NCI-H748 (cell line): ENCODE results near the gene GALNT18.

Experiments used
- DNase-seq: peaks from one replicate; lab custom pipeline; 2025; ENCODE audit not compliant: unreplicated experiment; lab: John Stamatoyannopoulos, UW

The GALNT18 gene

GRCh38 chr11:11624926-11625325, 3.1 kb upstream of the GALNT18 start:
- DNase-seq: no peak

GRCh38 chr11:11624204-11624603, 2.4 kb upstream of the GALNT18 start:
- no peak for DNase-seq

- peak; percentile 67 for DNase-seq
Observed at GRCh38 chr11:11622772-11623171, 967 bp upstream of the GALNT18 start.

- no peak for DNase-seq
Observed at GRCh38 chr11:11622340-11622706, 518 bp upstream of the GALNT18 start.

DNA sequence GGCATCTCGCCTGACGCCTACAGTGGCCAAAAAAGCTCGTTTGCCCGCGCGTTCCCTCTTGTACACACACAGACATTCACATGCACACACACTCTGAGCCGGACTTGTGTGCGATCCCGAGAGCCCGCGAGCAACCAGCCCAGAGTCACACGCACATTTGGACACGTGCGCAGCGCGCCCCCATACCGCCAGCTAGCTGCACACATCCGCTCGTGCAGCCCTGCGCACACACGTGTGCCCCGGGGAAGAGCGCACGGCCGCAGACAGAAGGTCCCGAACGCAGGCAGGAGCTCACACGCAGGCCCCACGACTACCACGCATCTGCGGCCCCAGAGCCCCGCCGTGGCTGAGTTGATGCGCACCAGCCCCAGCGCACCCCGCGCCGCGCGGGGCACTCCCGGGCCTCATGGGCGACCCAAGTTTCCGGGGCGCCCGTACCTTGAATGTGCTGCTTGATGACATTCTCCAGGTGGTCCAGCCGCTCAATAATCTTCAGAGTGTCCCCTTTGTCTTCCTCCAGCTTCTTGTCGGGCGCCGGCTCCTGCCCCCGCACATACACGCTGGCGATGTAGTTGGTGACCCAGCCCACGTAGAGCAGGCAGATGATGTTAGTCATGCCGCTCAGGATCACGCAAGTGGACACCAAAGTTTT, 758 bp downstream of the GALNT18 start:
- DNase-seq: peak; percentile 64

DNA sequence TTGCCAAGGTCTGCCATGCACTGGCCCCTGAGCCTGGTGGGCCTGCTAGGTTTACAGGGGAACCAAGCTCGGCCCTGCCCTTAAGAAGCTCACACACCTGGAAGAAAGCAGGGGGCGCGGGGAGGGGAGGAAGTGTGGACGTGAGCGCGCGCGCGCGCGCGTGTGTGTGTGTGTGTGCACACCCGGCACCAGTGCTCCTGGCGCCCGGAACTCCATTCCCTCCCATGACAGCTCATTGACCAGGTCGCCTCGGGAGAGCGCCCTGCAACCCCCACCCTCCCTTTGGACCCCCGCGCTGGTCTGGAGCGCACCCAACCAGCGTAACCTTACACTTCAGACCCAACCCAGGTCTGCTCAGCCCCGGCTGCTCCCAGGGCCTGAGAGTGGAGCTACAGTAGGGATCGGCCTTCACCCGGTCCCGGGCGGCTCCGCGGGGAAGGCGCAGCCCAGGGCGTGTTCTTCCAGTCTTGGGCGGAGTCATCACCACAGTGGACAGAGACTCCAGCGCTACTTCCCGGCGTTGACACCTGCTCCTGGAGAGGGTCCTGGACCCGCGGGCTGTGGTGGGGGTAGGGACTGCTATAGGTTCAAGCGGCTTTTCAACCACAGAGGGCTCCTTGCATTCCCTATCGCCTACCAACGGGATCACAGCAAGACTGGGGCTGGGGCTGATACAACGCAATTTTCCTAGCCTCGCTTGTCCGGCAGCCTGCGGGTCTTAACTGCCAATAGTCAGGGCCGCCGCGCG, 1.5 kb downstream of the GALNT18 start:
- DNase-seq: peak; percentile 75

- DNase-seq: peak; percentile 26
Observed at GRCh38 chr11:11618973-11619435, 2.8 kb downstream of the GALNT18 start.

GRCh38 chr11:11615086-11615485, 6.7 kb downstream of the GALNT18 start:
- no peak for DNase-seq

GRCh38 chr11:11612439-11612838, 9.4 kb downstream of the GALNT18 start:
- DNase-seq: no peak

DNA sequence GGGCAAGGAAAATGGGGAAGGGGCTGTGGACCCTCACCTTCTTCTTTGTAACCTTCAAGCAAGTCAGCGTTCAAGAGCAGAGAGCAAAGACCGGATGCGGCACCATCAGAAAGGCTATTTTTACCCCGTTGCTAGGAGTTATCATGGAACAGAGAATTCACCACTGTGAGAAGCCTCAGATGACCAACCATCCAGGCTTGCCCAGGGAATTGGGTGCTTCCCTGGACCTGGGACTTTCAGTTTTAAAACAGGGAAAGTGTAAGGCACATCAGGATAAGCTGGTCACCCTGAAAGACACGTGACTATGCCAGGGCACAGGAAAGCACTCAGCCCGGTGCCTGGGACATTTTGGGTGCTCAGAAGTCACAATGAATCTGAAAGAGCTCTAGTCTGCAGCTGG, 10.4 kb downstream of the GALNT18 start:
- no peak for DNase-seq

- DNase-seq: no peak
Observed at GRCh38 chr11:11608783-11609232, 13.0 kb downstream of the GALNT18 start.

DNA sequence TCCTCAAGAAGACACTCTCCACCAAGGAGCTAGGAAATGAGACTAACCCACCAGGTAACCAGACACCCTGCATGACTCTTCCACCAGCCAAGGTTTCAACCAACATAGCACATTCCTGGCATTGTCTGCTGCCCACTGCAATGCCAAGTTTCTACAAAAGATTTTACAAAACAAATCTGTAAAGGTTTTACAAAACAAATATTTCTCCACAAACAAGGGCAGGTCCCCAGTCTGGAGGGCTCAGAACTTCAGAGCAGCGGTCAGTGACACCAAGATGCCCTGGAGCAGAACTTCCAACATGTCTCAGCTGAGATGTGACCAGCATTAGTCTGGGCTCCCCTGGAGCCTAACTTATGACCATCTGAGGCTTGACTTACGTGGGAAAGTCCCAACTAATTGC, 14.0 kb downstream of the GALNT18 start:
- DNase-seq: no peak

DNA sequence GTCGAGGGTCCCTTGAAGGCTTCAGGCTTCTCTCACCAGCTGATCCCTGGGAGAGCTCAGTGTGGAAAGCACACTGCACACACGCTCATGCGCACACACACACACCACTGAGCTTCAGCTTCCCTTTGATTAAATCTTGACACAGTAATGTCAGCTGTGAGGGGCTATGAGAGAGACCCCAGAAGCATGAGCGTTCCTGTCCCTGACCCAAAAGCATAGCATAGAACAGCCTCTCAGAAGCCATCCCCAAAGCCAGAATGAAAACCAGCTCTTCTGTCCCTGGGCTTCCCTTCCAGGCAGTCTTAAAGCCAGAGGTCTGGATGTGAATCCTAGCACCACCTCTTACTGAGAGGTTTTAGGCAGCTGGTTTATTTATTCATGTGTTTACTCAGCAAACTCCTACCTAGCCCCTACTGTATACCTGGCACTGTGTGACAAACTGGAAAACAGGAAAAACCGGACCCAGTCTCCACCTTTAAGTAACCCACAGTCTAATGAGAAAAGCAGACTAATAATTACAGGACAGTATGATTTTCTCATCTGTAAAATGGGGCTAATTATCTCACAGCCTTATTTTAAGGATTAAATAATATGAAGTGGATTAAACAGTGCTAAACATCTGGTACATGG, 15.9 kb downstream of the GALNT18 start:
- peak; percentile 51 for DNase-seq

- DNase-seq: peak; percentile 9
Observed at GRCh38 chr11:11605181-11605580, 16.6 kb downstream of the GALNT18 start.

- no peak for DNase-seq
Observed at GRCh38 chr11:11604370-11604990, 17.3 kb downstream of the GALNT18 start.

GRCh38 chr11:11602011-11602410, 19.8 kb downstream of the GALNT18 start:
- DNase-seq: no peak

DNA sequence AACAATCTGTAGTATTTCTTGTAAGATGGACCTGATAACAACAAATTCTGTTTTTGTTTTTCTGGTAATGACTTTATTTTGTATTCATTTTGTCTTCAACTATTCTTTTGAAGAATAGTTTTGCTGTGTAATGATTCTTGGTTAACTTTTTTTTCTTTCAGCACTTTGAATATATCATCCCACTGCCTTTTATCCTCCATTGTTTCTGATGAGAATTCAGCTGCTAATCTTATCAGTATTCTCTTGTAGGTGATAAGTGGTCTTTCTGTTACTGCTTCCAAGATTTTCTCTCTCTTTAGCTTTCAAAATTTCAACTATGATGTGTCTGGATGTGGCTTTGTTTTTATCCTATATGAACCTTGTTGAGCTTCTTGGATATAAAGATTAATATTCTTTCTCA, 21.5 kb downstream of the GALNT18 start:
- DNase-seq: no peak

DNA sequence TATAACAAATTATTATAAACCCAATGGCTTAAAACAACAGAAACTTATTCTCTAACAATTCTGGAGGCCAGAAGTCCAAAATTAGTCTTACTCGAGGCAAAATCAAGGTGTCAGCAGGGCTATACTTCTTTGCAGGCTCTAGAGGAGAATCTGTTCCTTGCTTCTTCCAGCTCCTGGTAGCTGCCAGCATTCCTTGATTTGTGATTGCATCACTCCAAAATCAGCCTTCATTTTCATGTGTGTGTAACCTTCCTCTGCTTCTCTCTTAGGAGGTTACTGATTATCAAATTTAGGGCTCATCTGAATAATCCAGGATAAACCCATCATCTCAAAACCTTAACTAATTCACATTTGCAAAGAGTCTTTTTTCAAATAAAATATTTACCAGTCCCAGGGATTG, 23.6 kb downstream of the GALNT18 start:
- DNase-seq: no peak

DNA sequence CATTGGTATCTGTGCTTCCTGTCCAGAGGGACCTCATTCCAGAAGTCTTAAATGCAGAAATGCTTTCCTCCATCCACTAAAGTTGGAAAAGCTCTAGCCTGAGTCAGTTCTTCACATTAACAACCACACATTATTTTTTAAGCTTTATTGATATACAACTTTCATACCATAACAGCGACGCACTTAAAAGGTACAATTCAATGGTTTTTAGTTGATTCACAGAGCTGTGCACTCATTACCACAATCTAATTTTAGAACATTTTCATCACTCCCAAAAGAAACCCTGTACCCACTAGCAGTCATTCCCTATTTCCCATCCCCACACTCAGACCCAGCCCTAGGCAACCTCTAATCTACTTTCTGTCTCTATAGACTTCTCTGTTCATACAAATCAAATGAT, 27.6 kb downstream of the GALNT18 start:
- DNase-seq: no peak

GRCh38 chr11:11592146-11592684, 29.6 kb downstream of the GALNT18 start:
- no peak for DNase-seq

GRCh38 chr11:11589437-11589836, 32.4 kb downstream of the GALNT18 start:
- no peak for DNase-seq
